GM12865 (cell line): ENCODE measurements around the gene MS4A10.
A peak's percentile ranks its signal among the peaks of the same experiment; 100 is the strongest.

Experiments used
- DNase-seq: peaks from one replicate; pipeline ENCODE4 v3.0.0; 2010; ENCODE audit warnings: low read depth
- H3K4me3 ChIP-seq: 2 replicates; pipeline ENCODE4 v1.5.1; 2011; ENCODE audit warnings: mild to moderate bottlenecking, low read depth, low read length, control low read depth
- CTCF ChIP-seq: IDR thresholded peaks from 2 replicates; pipeline ENCODE4 v1.5.1; 2011; ENCODE audit warnings: low read length, control low read depth, low read depth, inconsistent platforms; ENCODE audit not compliant: insufficient read depth; ENCODE audit errors: missing control alignments

MS4A10 gene

DNA sequence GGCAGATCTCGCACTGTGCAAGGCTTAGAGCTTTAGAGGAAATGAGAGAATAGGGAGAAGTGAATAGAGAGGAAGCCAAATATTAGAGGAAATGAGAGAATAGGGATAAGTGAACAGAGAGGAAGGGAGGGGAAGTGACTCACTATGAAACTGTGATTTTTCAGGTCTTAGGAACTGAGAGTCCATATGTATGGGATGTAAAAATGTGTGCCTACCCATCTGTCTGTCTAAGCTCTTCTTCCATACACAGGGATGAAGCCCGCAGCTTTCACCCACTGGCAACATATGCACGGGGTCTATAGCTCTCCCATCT lies 50.4 kb downstream of the MS4A10 start:
- no peak for TF ChIP-seq CTCF
- no peak overlapping the region for H3K4me3 ChIP-seq
- DNase-seq: no peak

DNA sequence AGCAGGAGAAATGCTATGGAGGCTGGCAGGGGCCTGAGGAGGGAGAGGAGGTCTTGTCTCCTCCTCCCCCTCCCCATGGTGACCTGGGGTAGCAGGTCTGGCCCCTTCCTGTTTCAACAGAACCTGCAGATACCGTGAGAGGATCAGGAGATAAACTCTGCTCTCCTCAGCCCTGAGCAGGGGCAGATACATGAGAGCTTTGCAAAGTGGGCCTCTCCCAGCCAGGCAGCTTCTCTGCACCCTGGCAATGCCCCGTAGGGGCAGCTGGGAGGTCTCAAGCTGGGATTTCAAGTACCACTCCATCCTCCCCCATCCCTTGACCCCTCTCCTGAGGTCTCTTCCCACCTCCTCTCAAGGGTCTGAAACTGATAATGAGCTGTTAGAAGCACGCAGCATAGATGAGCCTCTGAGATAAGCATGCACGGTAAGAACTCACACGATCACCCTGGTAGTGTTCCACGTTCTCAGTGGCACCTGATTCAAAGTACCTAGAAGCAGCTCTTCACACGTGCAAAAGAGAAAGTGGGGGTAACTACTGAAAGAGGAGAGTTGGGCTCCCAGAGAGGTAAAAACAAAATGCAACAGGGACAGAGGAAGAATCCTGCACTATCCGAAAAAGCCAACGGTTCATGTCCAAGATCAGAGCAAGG lies 51.9 kb downstream of the MS4A10 start:
- no peak overlapping the region for H3K4me3 ChIP-seq
- no peak for DNase-seq
- TF ChIP-seq CTCF: no peak

- H3K4me3 ChIP-seq: no peak overlapping the region
- peak; percentile 24 for DNase-seq
- peak; percentile 23 for TF ChIP-seq CTCF
Observed at GRCh38 chr11:60838132-60838531, 53.0 kb downstream of the MS4A10 start.

- TF ChIP-seq CTCF: no peak
- H3K4me3 ChIP-seq: no peak overlapping the region
- no peak for DNase-seq
Observed at GRCh38 chr11:60840470-60841430, 55.6 kb downstream of the MS4A10 start.

- peak; percentile 98 for DNase-seq
- no peak for TF ChIP-seq CTCF
- H3K4me3 ChIP-seq: peak within 1 kb of the TSS; percentile 93
Observed at GRCh38 chr11:60841797-60842667, 56.9 kb downstream of the MS4A10 start, which contains the start of gene CCDC86. TSS of gene CCDC86 (plus strand) at chr11:60842113. CDS start at chr11:60842125, 12 bp downstream.

DNA sequence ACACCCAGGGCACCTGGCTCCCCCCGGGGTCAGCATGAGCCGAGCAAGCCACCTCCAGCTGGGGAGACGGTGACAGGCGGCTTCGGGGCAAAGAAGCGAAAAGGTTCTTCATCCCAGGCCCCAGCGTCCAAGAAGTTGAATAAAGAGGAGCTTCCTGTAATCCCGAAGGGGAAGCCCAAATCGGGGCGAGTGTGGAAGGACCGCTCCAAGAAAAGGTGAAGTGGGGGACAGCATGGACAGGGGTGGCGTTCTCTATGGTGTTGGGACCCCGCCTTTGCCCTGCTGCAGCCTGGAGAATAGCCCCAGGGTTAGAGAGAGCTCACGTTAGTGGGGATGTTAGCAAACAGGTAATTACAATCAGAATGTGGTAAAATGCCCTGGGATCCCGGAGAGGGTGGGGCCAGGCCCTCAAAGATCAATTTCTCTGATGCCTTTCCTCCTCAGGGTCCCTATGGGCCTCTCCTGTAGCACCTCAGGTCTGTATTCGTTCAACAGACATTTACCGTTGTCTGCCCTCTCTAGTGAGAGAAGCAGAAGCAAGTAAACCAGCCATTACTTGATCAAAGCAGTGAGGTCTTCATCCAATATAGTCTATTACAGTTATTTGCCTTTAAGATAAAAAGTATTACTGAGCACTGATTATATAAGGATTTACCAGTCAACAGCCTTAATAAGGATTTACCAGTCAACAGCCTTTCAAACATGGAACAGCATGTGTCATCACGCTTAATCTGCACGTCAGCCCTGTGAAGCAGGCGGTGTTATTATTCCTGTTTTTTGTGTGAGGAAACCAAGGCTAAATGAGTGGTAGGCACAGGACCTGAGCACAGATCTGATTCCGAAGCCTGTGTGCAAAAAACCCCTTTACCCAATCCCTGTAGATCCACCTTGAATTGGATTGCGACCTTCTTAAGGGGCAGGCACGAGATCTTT lies 57.8 kb downstream of the MS4A10 start:
- DNase-seq: no peak
- TF ChIP-seq CTCF: no peak
- H3K4me3 ChIP-seq: peak overlapping the region; percentile 93
